Measurements from ENCODE around the gene DAGLA.

DNA sequence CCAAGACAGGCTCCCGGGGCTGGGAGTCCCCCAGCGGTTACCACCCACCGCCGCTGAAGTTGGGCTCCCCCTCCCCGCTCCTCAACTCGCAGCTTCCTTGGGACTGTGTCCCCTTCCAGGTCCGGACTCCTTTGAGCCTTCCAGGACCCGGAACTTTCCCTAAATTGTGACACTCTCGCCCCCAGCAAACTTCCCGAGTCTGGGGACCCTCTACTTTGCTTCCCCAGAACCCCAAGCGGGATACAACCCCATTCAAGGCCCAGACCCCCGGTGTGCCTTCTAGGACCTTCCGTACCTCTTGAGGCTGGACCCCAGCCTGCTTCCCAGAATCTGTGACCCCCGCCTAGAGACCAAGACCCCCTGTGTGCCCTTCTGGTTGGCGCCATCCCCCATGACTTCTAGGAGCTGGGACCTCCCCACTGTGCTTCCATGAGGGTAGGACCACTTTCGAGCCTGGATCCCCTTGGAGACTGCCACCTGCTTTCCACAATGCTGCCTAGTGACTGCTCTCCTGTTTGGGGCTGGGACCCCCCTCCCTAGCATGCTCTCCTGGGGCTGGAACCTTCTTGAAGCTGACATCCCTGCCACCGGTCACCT, 72.8 kb downstream of the DAGLA start:
- TF ChIP-seq, protein P1, sequence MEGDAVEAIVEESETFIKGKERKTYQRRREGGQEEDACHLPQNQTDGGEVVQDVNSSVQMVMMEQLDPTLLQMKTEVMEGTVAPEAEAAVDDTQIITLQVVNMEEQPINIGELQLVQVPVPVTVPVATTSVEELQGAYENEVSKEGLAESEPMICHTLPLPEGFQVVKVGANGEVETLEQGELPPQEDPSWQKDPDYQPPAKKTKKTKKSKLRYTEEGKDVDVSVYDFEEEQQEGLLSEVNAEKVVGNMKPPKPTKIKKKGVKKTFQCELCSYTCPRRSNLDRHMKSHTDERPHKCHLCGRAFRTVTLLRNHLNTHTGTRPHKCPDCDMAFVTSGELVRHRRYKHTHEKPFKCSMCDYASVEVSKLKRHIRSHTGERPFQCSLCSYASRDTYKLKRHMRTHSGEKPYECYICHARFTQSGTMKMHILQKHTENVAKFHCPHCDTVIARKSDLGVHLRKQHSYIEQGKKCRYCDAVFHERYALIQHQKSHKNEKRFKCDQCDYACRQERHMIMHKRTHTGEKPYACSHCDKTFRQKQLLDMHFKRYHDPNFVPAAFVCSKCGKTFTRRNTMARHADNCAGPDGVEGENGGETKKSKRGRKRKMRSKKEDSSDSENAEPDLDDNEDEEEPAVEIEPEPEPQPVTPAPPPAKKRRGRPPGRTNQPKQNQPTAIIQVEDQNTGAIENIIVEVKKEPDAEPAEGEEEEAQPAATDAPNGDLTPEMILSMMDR (IDR thresholded peaks at IDR 0.05) = no peak
- TF ChIP-seq POLR2A (IDR thresholded peaks at IDR 0.05) = no peak
